ENCODE data around the gene RNF4. TPM values are rescaled to one million over a fixed set of nuclear protein-coding genes. Genes with fewer than 3 reads are reported as not detected.

The RNF4 gene
- total RNA-seq, 1 experiment from 2014 or later, result 81.4 TPM

- no peaks in the 10 kb centered on the region for H3K4me1 Mint-ChIP-seq (ENCODE audit: insufficient read depth, unreplicated experiment)
- H3K27ac Mint-ChIP-seq (ENCODE audit: low read depth, unreplicated experiment), result no peak overlapping the region
- POLR2A ChIA-PET, result no interaction called here
- H3K36me3 Mint-ChIP-seq (ENCODE audit: insufficient read depth, unreplicated experiment), result no peaks in the 10 kb centered on the region
- TF ChIP-seq, protein P1, sequence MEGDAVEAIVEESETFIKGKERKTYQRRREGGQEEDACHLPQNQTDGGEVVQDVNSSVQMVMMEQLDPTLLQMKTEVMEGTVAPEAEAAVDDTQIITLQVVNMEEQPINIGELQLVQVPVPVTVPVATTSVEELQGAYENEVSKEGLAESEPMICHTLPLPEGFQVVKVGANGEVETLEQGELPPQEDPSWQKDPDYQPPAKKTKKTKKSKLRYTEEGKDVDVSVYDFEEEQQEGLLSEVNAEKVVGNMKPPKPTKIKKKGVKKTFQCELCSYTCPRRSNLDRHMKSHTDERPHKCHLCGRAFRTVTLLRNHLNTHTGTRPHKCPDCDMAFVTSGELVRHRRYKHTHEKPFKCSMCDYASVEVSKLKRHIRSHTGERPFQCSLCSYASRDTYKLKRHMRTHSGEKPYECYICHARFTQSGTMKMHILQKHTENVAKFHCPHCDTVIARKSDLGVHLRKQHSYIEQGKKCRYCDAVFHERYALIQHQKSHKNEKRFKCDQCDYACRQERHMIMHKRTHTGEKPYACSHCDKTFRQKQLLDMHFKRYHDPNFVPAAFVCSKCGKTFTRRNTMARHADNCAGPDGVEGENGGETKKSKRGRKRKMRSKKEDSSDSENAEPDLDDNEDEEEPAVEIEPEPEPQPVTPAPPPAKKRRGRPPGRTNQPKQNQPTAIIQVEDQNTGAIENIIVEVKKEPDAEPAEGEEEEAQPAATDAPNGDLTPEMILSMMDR (IDR thresholded peaks at IDR 0.05; ENCODE audit: unreplicated experiment), result no peak
- BruUV-seq (replicated peaks), result no TSS peak
- H3K9me3 Mint-ChIP-seq (ENCODE audit: unreplicated experiment), result no peaks in the 10 kb centered on the region
- CTCF ChIA-PET, result interaction anchor here (0.6 to 0.7 kb wide), 3 partner anchors 14 to 31 kb away, joined by 3 read pairs; no protein-coding TSS in a partner anchor
- H3K27me3 Mint-ChIP-seq (ENCODE audit: insufficient read depth, unreplicated experiment), result no peaks in the 10 kb centered on the region
- no peak overlapping the region for H3K4me3 Mint-ChIP-seq (ENCODE audit: unreplicated experiment)
- no peak for DNase-seq (ENCODE audit: unreplicated experiment)
- intact Hi-C loops (cut with micrococcal nuclease), result no loop called here
Observed at GRCh38 chr4:2450394-2451035, 18.4 kb upstream of the RNF4 start.

- H3K27ac Mint-ChIP-seq (ENCODE audit: low read depth, unreplicated experiment), result no peak overlapping the region
- no peak overlapping the region for H3K4me3 Mint-ChIP-seq (ENCODE audit: unreplicated experiment)
- CTCF ChIA-PET, result interaction anchor here (0.6 to 0.7 kb wide), 2 partner anchors 15 to 31 kb away, joined by 3 read pairs; no protein-coding TSS in a partner anchor
- no TSS peak for BruUV-seq (replicated peaks)
- POLR2A ChIA-PET, result no interaction called here
- H3K9me3 Mint-ChIP-seq (ENCODE audit: unreplicated experiment), result no peaks in the 10 kb centered on the region
- no peak for DNase-seq (ENCODE audit: unreplicated experiment)
- TF ChIP-seq, protein P1 (IDR thresholded peaks at IDR 0.05; ENCODE audit: unreplicated experiment), result no peak
- H3K27me3 Mint-ChIP-seq (ENCODE audit: insufficient read depth, unreplicated experiment), result no peaks in the 10 kb centered on the region
- no peaks in the 10 kb centered on the region for H3K4me1 Mint-ChIP-seq (ENCODE audit: insufficient read depth, unreplicated experiment)
- intact Hi-C loops (cut with micrococcal nuclease), result no loop called here
- no peaks in the 10 kb centered on the region for H3K36me3 Mint-ChIP-seq (ENCODE audit: insufficient read depth, unreplicated experiment)
Observed at GRCh38 chr4:2451036-2451520, 17.8 kb upstream of the RNF4 start.

DNA sequence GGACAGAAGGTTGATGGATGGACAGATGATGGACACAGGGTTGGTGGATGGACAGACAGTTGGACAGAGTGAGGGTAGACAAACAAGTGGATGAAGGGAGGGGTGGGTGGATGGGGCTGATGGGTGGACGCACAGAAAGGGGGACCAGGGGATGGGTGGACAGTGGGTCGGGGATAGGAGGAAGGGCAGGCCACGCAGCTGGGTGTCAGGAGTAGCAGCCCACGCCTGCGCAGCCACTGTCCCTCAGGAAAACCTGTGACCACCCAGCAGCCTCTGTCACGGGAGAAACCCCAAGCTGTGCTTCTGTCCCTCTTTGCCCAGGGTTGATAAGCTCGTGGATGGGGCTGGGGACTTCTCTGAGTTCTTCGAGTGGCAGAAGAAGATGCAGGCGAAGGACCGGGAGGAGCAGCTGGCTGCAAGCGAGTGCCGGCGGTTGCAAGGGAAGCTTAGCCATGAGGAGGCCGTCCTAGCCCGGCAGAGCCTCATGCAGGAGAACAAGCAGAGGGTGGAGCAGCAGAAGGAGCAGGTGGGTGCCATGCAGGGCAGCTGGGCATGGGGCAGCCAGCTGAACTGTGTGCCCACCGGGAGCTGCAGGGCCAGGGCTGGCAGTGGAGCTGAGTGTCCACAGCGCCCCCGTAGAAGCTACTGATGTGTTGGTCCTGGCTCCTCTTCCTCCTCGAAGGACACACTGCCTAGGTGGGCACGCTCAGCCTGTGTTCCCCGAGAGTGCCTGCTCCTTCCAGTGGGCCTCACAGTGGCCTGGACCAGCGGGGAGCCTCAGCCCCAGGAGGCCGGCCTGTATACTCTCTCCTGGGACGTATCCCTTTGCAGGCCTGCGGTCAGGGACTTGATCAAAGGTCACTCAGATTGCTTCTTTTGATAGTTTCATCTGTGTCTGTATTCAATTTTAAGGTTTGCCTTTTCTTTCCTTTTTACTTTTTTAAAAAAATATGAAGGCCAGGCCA, 16.8 kb upstream of the RNF4 start:
- CTCF ChIA-PET, result interaction anchor here (0.7 kb wide), 1 partner anchor 65 kb away, joined by 3 read pairs; no protein-coding TSS in a partner anchor

More for the DNA sequence above, 16.8 kb upstream of the RNF4 start:
- H3K36me3 Mint-ChIP-seq (ENCODE audit: insufficient read depth, unreplicated experiment), result no peaks in the 10 kb centered on the region
- H3K27me3 Mint-ChIP-seq (ENCODE audit: insufficient read depth, unreplicated experiment), result no peaks in the 10 kb centered on the region
- no peaks in the 10 kb centered on the region for H3K9me3 Mint-ChIP-seq (ENCODE audit: unreplicated experiment)
- intact Hi-C loops (cut with micrococcal nuclease), result no loop called here
- POLR2A ChIA-PET, result no interaction called here
- no peaks in the 10 kb centered on the region for H3K4me1 Mint-ChIP-seq (ENCODE audit: insufficient read depth, unreplicated experiment)
- no peak overlapping the region for H3K4me3 Mint-ChIP-seq (ENCODE audit: unreplicated experiment)
- no peak overlapping the region for H3K27ac Mint-ChIP-seq (ENCODE audit: low read depth, unreplicated experiment)
- TF ChIP-seq, protein P1 (IDR thresholded peaks at IDR 0.05; ENCODE audit: unreplicated experiment), result no peak
- BruUV-seq (replicated peaks), result no TSS peak
- no peak for DNase-seq (ENCODE audit: unreplicated experiment)

All from MCF 10A (cell line).